ENCODE measurements around the gene TUBAL3.

TUBAL3 gene

GRCh38 chr10:5395168-5395567, 9.5 kb downstream of the TUBAL3 start:
- no peak for TF ChIP-seq CTCF (IDR thresholded peaks at IDR 0.05)
- Histone ChIP-seq H3K79me2 (no peaks in the 10 kb centered on the region), H3K4me1 (no peaks in the 10 kb centered on the region), H3K36me3 (ENCODE audit: control insufficient read depth, insufficient read depth, low read length) (no peaks in the 10 kb centered on the region), H3K4me3 (ENCODE audit: low read depth, low read length) (no peak overlapping the region), H3K9ac (no peak overlapping the region), H2AFZ (no peak overlapping the region), H3K4me2 (ENCODE audit: low read length) (no peak overlapping the region), H3K27me3 (ENCODE audit: control insufficient read depth, insufficient read depth, low read length) (no peaks in the 10 kb centered on the region), H3K27ac (no peak overlapping the region), H3K9me3 (ENCODE audit: control insufficient read depth, low read length) (no peaks in the 10 kb centered on the region)

GRCh38 chr10:5393529-5393928, 11.1 kb downstream of the TUBAL3 start:
- H3K79me2 ChIP-seq: no peaks in the 10 kb centered on the region

GRCh38 chr10:5391790-5392189, 12.8 kb downstream of the TUBAL3 start:
- Histone ChIP-seq H3K4me3 (ENCODE audit: low read depth, low read length) (no peak overlapping the region), H3K27ac (no peak overlapping the region), H3K4me1 (no peaks in the 10 kb centered on the region), H2AFZ (no peak overlapping the region), H3K9ac (no peak overlapping the region), H3K79me2 (no peaks in the 10 kb centered on the region), H3K4me2 (ENCODE audit: low read length) (no peak overlapping the region), H3K9me3 (ENCODE audit: control insufficient read depth, low read length) (no peaks in the 10 kb centered on the region), H3K27me3 (ENCODE audit: control insufficient read depth, insufficient read depth, low read length) (no peaks in the 10 kb centered on the region), H3K36me3 (ENCODE audit: control insufficient read depth, insufficient read depth, low read length) (no peaks in the 10 kb centered on the region)
- no peak for TF ChIP-seq CTCF (IDR thresholded peaks at IDR 0.05)

More at GRCh38 chr10:5393529-5393928, 11.1 kb downstream of the TUBAL3 start:
- no peak for TF ChIP-seq CTCF (IDR thresholded peaks at IDR 0.05)
- Histone ChIP-seq H3K4me2 (ENCODE audit: low read length) (no peak overlapping the region), H3K9me3 (ENCODE audit: control insufficient read depth, low read length) (no peaks in the 10 kb centered on the region), H3K4me1 (no peaks in the 10 kb centered on the region), H3K4me3 (ENCODE audit: low read depth, low read length) (no peak overlapping the region), H3K27ac (no peak overlapping the region), H3K36me3 (ENCODE audit: control insufficient read depth, insufficient read depth, low read length) (no peaks in the 10 kb centered on the region), H3K27me3 (ENCODE audit: control insufficient read depth, insufficient read depth, low read length) (no peaks in the 10 kb centered on the region), H2AFZ (no peak overlapping the region), H3K9ac (no peak overlapping the region)

GRCh38 chr10:5390607-5391205, 13.9 kb downstream of the TUBAL3 start:
- Histone ChIP-seq H3K9me3 (ENCODE audit: control insufficient read depth, low read length) (no peaks in the 10 kb centered on the region), H3K9ac (no peak overlapping the region), H3K27me3 (ENCODE audit: control insufficient read depth, insufficient read depth, low read length) (no peaks in the 10 kb centered on the region), H3K4me1 (no peaks in the 10 kb centered on the region), H3K4me2 (ENCODE audit: low read length) (no peak overlapping the region), H3K79me2 (no peaks in the 10 kb centered on the region), H3K4me3 (ENCODE audit: low read depth, low read length) (no peak overlapping the region), H3K27ac (no peak overlapping the region), H2AFZ (no peak overlapping the region), H3K36me3 (ENCODE audit: control insufficient read depth, insufficient read depth, low read length) (no peaks in the 10 kb centered on the region)
- no peak for TF ChIP-seq CTCF (IDR thresholded peaks at IDR 0.05)

GRCh38 chr10:5387169-5387568, 17.5 kb downstream of the TUBAL3 start:
- Histone ChIP-seq H3K27ac (no peak overlapping the region), H3K27me3 (ENCODE audit: control insufficient read depth, insufficient read depth, low read length) (no peaks in the 10 kb centered on the region), H3K79me2 (no peaks in the 10 kb centered on the region), H3K9ac (no peak overlapping the region), H2AFZ (no peak overlapping the region), H3K36me3 (ENCODE audit: control insufficient read depth, insufficient read depth, low read length) (no peaks in the 10 kb centered on the region), H3K9me3 (ENCODE audit: control insufficient read depth, low read length) (no peaks in the 10 kb centered on the region), H3K4me1 (no peaks in the 10 kb centered on the region), H3K4me2 (ENCODE audit: low read length) (no peak overlapping the region), H3K4me3 (ENCODE audit: low read depth, low read length) (no peak overlapping the region)
- TF ChIP-seq CTCF (IDR thresholded peaks at IDR 0.05): no peak
